Measurements from ENCODE around the gene LNX1.

LNX1 gene

DNA sequence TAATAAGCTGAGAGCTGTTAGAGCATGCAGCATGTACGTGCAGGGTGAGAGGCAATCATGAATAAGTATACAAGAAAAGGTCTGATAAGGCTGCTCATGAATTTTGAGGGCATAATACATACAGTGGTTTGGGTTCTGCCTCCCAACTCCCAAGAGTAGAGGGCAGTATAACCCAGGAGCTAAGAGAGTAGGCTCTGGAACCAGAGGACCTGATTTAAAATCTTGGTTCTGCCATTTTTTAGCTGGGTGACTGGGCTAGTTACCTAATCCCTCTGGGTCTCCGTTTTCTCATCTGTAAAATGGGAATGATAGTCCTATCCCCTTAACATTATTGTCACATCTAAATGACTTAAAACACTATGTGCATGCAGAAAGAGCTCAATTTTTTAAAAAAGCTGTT lies 85.3 kb downstream of the LNX1 start:
- TF ChIP-seq, protein P1, sequence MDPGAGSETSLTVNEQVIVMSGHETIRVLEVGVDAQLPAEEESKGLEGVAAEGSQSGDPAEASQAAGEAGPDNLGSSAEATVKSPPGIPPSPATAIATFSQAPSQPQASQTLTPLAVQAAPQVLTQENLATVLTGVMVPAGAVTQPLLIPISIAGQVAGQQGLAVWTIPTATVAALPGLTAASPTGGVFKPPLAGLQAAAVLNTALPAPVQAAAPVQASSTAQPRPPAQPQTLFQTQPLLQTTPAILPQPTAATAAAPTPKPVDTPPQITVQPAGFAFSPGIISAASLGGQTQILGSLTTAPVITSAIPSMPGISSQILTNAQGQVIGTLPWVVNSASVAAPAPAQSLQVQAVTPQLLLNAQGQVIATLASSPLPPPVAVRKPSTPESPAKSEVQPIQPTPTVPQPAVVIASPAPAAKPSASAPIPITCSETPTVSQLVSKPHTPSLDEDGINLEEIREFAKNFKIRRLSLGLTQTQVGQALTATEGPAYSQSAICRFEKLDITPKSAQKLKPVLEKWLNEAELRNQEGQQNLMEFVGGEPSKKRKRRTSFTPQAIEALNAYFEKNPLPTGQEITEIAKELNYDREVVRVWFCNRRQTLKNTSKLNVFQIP (CRISPR knock-in tag; IDR thresholded peaks at IDR 0.05; ENCODE audit: borderline replicate concordance, low read depth) = no peak
- TF ChIP-seq, protein P2, sequence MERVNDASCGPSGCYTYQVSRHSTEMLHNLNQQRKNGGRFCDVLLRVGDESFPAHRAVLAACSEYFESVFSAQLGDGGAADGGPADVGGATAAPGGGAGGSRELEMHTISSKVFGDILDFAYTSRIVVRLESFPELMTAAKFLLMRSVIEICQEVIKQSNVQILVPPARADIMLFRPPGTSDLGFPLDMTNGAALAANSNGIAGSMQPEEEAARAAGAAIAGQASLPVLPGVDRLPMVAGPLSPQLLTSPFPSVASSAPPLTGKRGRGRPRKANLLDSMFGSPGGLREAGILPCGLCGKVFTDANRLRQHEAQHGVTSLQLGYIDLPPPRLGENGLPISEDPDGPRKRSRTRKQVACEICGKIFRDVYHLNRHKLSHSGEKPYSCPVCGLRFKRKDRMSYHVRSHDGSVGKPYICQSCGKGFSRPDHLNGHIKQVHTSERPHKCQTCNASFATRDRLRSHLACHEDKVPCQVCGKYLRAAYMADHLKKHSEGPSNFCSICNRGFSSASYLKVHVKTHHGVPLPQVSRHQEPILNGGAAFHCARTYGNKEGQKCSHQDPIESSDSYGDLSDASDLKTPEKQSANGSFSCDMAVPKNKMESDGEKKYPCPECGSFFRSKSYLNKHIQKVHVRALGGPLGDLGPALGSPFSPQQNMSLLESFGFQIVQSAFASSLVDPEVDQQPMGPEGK (CRISPR knock-in tag; IDR thresholded peaks at IDR 0.05; ENCODE audit: borderline replicate concordance) = no peak
- TF ChIP-seq ZFP3 (CRISPR knock-in tag; IDR thresholded peaks at IDR 0.05) = no peak
- TF ChIP-seq CSDC2 (CRISPR knock-in tag; IDR thresholded peaks at IDR 0.05) = no peak
- TF ChIP-seq ARNTL (CRISPR knock-in tag; IDR thresholded peaks at IDR 0.05; ENCODE audit: borderline replicate concordance, low read depth) = no peak
- no peak for TF ChIP-seq ZNF70 (CRISPR knock-in tag; IDR thresholded peaks at IDR 0.05)
- TF ChIP-seq ZFP30 (CRISPR knock-in tag; IDR thresholded peaks at IDR 0.05) = no peak
- TF ChIP-seq ESRRG (CRISPR knock-in tag; IDR thresholded peaks at IDR 0.05) = no peak
- ATAC-seq = peak; percentile 79

- ATAC-seq = no peak
- TF ChIP-seq ZNF8 (CRISPR knock-in tag; IDR thresholded peaks at IDR 0.05) (no peak), CSRNP3 (CRISPR knock-in tag; IDR thresholded peaks at IDR 0.05) (no peak), CREB5 (CRISPR knock-in tag; IDR thresholded peaks at IDR 0.05; ENCODE audit: low read depth) (no peak), ZNF70 (CRISPR knock-in tag; IDR thresholded peaks at IDR 0.05) (no peak), ZFP3 (CRISPR knock-in tag; IDR thresholded peaks at IDR 0.05) (no peak), RARB (CRISPR knock-in tag; IDR thresholded peaks at IDR 0.05) (no peak), CSDC2 (CRISPR knock-in tag; IDR thresholded peaks at IDR 0.05) (no peak), PPARA (CRISPR knock-in tag; IDR thresholded peaks at IDR 0.05; ENCODE audit: borderline replicate concordance) (no peak), TCF4 (CRISPR knock-in tag; IDR thresholded peaks at IDR 0.05; ENCODE audit: borderline replicate concordance) (no peak), TSHZ2 (CRISPR knock-in tag; IDR thresholded peaks at IDR 0.05) (no peak), GLIS3 (CRISPR knock-in tag; IDR thresholded peaks at IDR 0.05) (no peak), ARNTL (CRISPR knock-in tag; IDR thresholded peaks at IDR 0.05; ENCODE audit: borderline replicate concordance, low read depth) (no peak), OSR1 (CRISPR knock-in tag; IDR thresholded peaks at IDR 0.05) (no peak), TOX (CRISPR knock-in tag; IDR thresholded peaks at IDR 0.05; ENCODE audit: borderline replicate concordance) (no peak)
- TF ChIP-seq, protein P2 (CRISPR knock-in tag; IDR thresholded peaks at IDR 0.05; ENCODE audit: borderline replicate concordance) = no peak
Measured at GRCh38 chr4:53502094-53502493, 89.2 kb downstream of the LNX1 start.

- no peak for TF ChIP-seq ZFP3 (CRISPR knock-in tag; IDR thresholded peaks at IDR 0.05)
- TF ChIP-seq ESRRG (CRISPR knock-in tag; IDR thresholded peaks at IDR 0.05) = no peak
- TF ChIP-seq ZC3H10 (CRISPR knock-in tag; IDR thresholded peaks at IDR 0.05) = no peak
- TF ChIP-seq GLIS3 (CRISPR knock-in tag; IDR thresholded peaks at IDR 0.05) = no peak
- TF ChIP-seq CREB5 (CRISPR knock-in tag; IDR thresholded peaks at IDR 0.05; ENCODE audit: low read depth) = no peak
- TF ChIP-seq ZNF70 (CRISPR knock-in tag; IDR thresholded peaks at IDR 0.05) = no peak
- no peak for TF ChIP-seq CSDC2 (CRISPR knock-in tag; IDR thresholded peaks at IDR 0.05)
- TF ChIP-seq SNAI2 (CRISPR knock-in tag; IDR thresholded peaks at IDR 0.05) = no peak
- no peak for TF ChIP-seq TOX (CRISPR knock-in tag; IDR thresholded peaks at IDR 0.05; ENCODE audit: borderline replicate concordance)
- no peak for ATAC-seq
Measured at GRCh38 chr4:53501561-53501960, 89.7 kb downstream of the LNX1 start.
